HEK293 (cell line): Measurements from ENCODE around the gene LYPD5.
A peak's percentile ranks its signal among the peaks of the same experiment; 100 is the strongest.

Experiments used
- SCRT2 ChIP-seq: fragments of 450-650 bp; formaldehyde crosslinking; IDR thresholded peaks from 2 replicates; pipeline ENCODE4 v1.5.1; 2016; ENCODE audit warnings: missing biosample characterization, missing genetic modification characterization
- YY1 ChIP-seq: fragments of 450-650 bp; formaldehyde crosslinking; IDR thresholded peaks from 2 replicates; pipeline ENCODE4 v1.5.1; 2018; ENCODE audit warnings: missing biosample characterization, missing genetic modification characterization
- ZBTB26 ChIP-seq: fragments of 450-650 bp; formaldehyde crosslinking; optimal IDR thresholded peaks from 2 replicates; pipeline ENCODE3; 2016; ENCODE audit warnings: missing biosample characterization, mild to moderate bottlenecking, missing genetic modification characterization
- ZBTB8A ChIP-seq: fragments of 450-650 bp; formaldehyde crosslinking; IDR thresholded peaks from 2 replicates; pipeline ENCODE4 v1.5.1; 2016; ENCODE audit warnings: missing biosample characterization, missing genetic modification characterization
- ZFP41 ChIP-seq: fragments of 450-650 bp; formaldehyde crosslinking; IDR thresholded peaks from 2 replicates; pipeline ENCODE4 v1.5.1; 2016; ENCODE audit warnings: missing biosample characterization, missing genetic modification characterization, borderline replicate concordance
- ZNF148 ChIP-seq: fragments of 450-650 bp; formaldehyde crosslinking; IDR thresholded peaks from 2 replicates; pipeline ENCODE4 v1.5.0; 2017; ENCODE audit warnings: missing biosample characterization, missing genetic modification characterization, borderline replicate concordance
- ZNF184 ChIP-seq: fragments of 450-650 bp; IDR thresholded peaks from 2 replicates; pipeline ENCODE4 v1.5.1; 2018; ENCODE audit warnings: missing biosample characterization, mild to moderate bottlenecking, missing genetic modification characterization
- ZNF202 ChIP-seq: fragments of 450-650 bp; formaldehyde crosslinking; IDR thresholded peaks from 2 replicates; pipeline ENCODE4 v1.5.1; 2016; ENCODE audit warnings: missing biosample characterization, missing genetic modification characterization, borderline replicate concordance
- ZNF274 ChIP-seq, 2 experiments: fragments of 200-500 bp in 1 of 2; fragments of 450-650 bp in 1 of 2; sonication (Bioruptor generic) in 1 of 2; formaldehyde crosslinking in 1 of 2; IDR thresholded peaks; 2 replicates each; pipeline versions ENCODE4 v1.5.1 to v1.6.1; 2014 to 2016; ENCODE audit warnings: borderline replicate concordance in 1 of 2, inconsistent platforms in 1 of 2, low read length in 1 of 2, missing biosample characterization in 1 of 2, missing genetic modification characterization in 1 of 2
- ZNF558 ChIP-seq: fragments of 450-650 bp; formaldehyde crosslinking; IDR thresholded peaks from 2 replicates; pipeline ENCODE4 v1.5.1; 2016; ENCODE audit warnings: missing biosample characterization, missing genetic modification characterization
- ZNF560 ChIP-seq: fragments of 450-650 bp; formaldehyde crosslinking; IDR thresholded peaks from 2 replicates; pipeline ENCODE4 v1.5.1; 2017; ENCODE audit warnings: missing biosample characterization, missing genetic modification characterization, borderline replicate concordance
- ZNF654 ChIP-seq: fragments of 450-650 bp; formaldehyde crosslinking; IDR thresholded peaks from 2 replicates; pipeline ENCODE4 v1.5.1; 2016; ENCODE audit warnings: low read depth, missing biosample characterization, missing genetic modification characterization
- ZSCAN30 ChIP-seq: fragments of 450-650 bp; IDR thresholded peaks from 2 replicates; pipeline ENCODE4 v1.5.1; 2018; ENCODE audit warnings: missing biosample characterization, mild to moderate bottlenecking, missing genetic modification characterization, moderate library complexity
- ZSCAN5A ChIP-seq: fragments of 450-650 bp; formaldehyde crosslinking; IDR thresholded peaks from 2 replicates; pipeline ENCODE4 v1.5.1; 2016; ENCODE audit warnings: missing biosample characterization, missing genetic modification characterization
- TF ChIP-seq, protein P1 (sequence below): fragments of 450-650 bp; formaldehyde crosslinking; IDR thresholded peaks from 2 replicates; pipeline ENCODE4 v1.5.1; 2016; ENCODE audit warnings: missing biosample characterization, missing genetic modification characterization, borderline replicate concordance
- TF ChIP-seq, protein P2 (sequence below): fragments of 450-650 bp; formaldehyde crosslinking; conservative IDR thresholded peaks from 2 replicates; pipeline ENCODE4 v1.5.1; 2016; ENCODE audit warnings: low read depth, missing biosample characterization, missing genetic modification characterization

LYPD5 gene

DNA sequence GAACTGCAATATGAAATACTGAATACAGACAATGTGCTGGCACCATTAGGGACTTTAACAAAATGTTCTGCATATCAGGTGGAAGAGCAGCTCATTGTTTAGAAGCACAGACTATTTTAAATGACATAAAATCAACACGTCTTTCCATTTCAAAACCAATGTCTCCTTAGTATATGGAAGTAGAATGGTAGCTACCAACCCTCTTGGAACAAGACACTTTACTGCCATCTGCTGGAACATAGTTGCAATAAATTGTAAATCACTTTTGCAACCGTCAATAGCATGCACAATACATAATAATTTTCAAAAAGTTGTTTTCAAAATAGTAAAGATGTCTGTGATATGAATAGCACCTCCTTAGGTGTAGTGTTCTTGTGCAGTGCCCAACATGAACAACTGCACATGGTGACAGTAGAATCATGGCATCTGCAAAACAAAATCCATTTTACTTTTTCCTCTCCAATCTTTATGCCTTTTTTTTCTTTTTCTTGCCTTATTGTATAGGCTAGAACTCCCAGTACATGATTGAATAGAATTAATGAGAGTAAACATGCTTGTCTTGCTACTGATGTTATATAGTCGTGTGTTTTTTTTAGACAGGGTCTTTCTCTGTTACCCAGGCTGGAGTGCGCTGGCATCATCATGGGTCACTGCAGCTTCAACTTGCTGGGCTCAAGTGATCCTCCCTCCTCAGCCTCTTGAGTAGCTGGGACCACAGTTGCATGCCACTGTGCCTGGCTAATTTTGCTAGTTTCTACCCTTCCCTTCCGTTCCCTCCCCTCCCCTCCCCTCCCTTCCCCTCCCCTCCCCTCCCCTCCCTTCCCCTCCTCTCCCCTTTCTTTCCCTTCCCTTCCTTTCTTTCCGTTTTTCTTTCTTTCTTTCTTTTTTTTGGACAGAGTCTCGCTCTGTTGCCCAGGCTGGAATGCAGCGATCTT, 7.8 kb upstream of the LYPD5 start (continued):
- TF ChIP-seq ZNF274 (IDR thresholded peaks at IDR 0.05; ENCODE audit: low read length) (no peak), ZNF274 (tag by site-specific recombination; IDR thresholded peaks at IDR 0.05; ENCODE audit: borderline replicate concordance) (no peak), ZNF184 (no peak; the same call in 1 of the 2 replicates), ZNF202 (tag by site-specific recombination) (no peak), YY1 (no peak), SCRT2 (peak; percentile 77), ZNF560 (tag by site-specific recombination) (no peak), ZFP41 (tag by site-specific recombination) (no peak), ZNF148 (tag by site-specific recombination) (no peak), ZBTB8A (tag by site-specific recombination) (no peak), ZSCAN5A (tag by site-specific recombination) (no peak), ZSCAN30 (tag by site-specific recombination) (no peak), ZNF654 (tag by site-specific recombination) (peak; percentile 99), ZBTB26 (tag by site-specific recombination) (peak; percentile 15), ZNF558 (tag by site-specific recombination) (0 out of 2 replicates have a peak, but pooled peaks have one; percentile 9)
- TF ChIP-seq, protein P1, sequence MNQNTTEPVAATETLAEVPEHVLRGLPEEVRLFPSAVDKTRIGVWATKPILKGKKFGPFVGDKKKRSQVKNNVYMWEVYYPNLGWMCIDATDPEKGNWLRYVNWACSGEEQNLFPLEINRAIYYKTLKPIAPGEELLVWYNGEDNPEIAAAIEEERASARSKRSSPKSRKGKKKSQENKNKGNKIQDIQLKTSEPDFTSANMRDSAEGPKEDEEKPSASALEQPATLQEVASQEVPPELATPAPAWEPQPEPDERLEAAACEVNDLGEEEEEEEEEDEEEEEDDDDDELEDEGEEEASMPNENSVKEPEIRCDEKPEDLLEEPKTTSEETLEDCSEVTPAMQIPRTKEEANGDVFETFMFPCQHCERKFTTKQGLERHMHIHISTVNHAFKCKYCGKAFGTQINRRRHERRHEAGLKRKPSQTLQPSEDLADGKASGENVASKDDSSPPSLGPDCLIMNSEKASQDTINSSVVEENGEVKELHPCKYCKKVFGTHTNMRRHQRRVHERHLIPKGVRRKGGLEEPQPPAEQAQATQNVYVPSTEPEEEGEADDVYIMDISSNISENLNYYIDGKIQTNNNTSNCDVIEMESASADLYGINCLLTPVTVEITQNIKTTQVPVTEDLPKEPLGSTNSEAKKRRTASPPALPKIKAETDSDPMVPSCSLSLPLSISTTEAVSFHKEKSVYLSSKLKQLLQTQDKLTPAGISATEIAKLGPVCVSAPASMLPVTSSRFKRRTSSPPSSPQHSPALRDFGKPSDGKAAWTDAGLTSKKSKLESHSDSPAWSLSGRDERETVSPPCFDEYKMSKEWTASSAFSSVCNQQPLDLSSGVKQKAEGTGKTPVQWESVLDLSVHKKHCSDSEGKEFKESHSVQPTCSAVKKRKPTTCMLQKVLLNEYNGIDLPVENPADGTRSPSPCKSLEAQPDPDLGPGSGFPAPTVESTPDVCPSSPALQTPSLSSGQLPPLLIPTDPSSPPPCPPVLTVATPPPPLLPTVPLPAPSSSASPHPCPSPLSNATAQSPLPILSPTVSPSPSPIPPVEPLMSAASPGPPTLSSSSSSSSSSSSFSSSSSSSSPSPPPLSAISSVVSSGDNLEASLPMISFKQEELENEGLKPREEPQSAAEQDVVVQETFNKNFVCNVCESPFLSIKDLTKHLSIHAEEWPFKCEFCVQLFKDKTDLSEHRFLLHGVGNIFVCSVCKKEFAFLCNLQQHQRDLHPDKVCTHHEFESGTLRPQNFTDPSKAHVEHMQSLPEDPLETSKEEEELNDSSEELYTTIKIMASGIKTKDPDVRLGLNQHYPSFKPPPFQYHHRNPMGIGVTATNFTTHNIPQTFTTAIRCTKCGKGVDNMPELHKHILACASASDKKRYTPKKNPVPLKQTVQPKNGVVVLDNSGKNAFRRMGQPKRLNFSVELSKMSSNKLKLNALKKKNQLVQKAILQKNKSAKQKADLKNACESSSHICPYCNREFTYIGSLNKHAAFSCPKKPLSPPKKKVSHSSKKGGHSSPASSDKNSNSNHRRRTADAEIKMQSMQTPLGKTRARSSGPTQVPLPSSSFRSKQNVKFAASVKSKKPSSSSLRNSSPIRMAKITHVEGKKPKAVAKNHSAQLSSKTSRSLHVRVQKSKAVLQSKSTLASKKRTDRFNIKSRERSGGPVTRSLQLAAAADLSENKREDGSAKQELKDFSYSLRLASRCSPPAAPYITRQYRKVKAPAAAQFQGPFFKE (tag by site-specific recombination), result no peak
- TF ChIP-seq, protein P2, sequence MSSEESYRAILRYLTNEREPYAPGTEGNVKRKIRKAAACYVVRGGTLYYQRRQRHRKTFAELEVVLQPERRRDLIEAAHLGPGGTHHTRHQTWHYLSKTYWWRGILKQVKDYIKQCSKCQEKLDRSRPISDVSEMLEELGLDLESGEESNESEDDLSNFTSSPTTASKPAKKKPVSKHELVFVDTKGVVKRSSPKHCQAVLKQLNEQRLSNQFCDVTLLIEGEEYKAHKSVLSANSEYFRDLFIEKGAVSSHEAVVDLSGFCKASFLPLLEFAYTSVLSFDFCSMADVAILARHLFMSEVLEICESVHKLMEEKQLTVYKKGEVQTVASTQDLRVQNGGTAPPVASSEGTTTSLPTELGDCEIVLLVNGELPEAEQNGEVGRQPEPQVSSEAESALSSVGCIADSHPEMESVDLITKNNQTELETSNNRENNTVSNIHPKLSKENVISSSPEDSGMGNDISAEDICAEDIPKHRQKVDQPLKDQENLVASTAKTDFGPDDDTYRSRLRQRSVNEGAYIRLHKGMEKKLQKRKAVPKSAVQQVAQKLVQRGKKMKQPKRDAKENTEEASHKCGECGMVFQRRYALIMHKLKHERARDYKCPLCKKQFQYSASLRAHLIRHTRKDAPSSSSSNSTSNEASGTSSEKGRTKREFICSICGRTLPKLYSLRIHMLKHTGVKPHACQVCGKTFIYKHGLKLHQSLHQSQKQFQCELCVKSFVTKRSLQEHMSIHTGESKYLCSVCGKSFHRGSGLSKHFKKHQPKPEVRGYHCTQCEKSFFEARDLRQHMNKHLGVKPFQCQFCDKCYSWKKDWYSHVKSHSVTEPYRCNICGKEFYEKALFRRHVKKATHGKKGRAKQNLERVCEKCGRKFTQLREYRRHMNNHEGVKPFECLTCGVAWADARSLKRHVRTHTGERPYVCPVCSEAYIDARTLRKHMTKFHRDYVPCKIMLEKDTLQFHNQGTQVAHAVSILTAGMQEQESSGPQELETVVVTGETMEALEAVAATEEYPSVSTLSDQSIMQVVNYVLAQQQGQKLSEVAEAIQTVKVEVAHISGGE (tag by site-specific recombination), result no peak
